Measurements from ENCODE around the gene RIMBP2. TPM values are rescaled to one million over a fixed set of nuclear protein-coding genes. Genes with fewer than 3 reads are reported as not detected.

The RIMBP2 gene
- total RNA-seq, 1 donor from 2014 or later = 47.7 TPM

DNA sequence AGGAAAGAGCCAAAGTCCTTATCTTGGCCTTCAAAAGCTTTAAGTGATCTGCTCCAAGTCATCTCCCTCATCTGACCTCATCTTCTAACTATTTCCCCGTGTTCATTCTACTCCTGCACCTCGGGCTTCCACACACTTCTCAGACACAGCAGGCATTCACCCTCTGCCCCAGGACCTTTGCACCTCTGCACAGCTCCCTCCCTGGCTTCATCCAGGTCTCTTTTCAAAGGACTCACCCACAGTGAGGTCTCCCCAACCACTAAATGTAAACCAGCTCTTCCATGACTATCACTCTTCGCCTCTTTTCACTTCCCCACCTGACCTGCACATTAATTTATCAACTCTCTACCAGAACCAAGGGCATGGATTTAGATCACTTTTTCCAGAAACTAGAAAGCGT lies 216.6 kb downstream of the RIMBP2 start:
- FAIRE-seq = no peak

DNA sequence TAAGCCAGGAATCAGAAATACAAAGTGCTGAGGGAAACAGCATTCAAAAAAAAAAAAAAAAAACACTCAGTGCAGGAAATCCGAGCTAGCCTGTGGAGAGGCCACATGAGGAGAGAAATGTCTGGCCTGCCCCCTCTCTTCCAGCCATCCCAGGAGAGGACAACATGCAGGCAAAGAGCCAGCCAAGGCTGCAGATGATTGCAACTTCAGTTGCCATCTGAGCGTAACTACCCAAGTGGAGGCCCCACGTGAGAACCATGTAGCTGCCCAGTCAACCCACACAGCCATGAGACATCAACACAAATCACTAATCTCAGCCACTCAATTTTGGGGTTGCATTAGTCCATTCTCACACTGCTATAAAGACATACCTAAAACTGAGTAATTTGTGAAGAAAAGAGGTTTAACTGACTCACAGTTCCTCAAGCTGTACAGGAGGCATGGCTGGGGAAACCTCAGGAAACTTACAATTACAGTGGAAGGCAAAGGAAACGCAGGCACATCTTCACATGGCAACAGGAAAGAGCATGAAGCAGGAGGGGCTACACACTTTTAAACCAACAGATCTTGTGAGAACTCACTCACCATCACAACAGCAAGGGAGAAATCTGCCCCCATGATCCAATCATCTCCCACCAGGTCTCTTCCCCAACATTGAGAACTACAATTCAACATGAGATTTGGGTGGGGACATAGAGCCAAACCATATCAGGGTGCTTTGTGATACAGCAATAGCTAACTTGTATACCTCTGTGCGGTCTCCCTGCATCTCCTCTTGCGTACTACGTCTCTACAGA lies 217.3 kb downstream of the RIMBP2 start:
- no peak for DNase-seq (ENCODE audit: low spot score in 2 of 2)
- FAIRE-seq = no peak

More for the DNA sequence above, 216.6 kb downstream of the RIMBP2 start:
- no peak for DNase-seq (ENCODE audit: low spot score in 2 of 2)

DNA sequence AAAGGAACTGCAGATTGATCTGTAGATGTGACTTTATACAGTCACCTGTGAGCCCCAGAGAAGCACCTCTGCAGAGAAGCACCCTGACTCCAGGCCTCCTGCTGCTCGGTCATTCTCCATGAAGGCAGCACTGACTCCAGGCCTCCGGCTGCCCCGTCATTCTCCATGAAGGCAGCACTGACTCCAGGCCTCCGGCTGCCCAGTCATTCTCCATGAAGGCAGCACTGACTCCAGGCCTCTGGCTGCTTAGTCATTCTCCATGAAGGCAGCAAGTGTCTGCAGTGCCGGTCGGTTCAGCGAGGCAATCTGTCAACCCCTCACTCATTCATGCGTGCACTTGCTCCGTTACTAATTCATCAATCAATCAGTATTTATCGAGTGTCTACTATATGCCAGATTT lies 218.1 kb downstream of the RIMBP2 start:
- DNase-seq (ENCODE audit: low spot score in 2 of 2) (no peak), FAIRE-seq (no peak)

- DNase-seq (ENCODE audit: low spot score in 2 of 2) (no peak), FAIRE-seq (no peak)
These were observed 218.8 kb downstream of the RIMBP2 start for GRCh38 chr12:130497321-130497720.

DNA sequence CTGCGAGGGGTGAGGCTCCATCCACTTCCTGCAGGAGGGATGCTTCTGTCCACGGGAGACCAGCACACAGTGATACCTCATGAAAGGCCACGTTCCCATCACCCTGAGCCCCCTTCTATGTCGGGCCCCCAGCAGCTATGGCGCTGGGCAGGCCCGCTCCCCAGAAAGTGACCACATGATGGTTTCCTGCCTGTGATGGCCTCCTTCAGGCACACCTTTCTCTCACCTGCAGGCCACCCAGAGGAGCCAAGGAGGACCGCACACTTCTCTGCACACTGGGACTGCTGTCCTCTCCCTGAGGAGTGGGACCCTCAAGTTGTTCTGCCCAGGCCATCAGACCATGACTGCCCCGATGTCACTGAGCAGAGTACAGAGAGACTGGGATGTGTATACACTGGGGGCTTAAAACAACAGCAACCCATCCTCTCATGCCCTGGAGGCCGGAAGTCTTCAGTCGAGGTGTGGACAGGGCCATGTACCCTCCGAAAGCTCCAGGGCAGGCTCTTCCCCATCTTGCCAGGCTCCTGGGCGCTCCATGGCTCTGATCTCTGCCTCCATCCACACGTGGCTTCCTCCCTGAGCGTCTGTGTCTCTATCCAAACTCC lies 219.5 kb downstream of the RIMBP2 start:
- FAIRE-seq = no peak
- no peak for DNase-seq (ENCODE audit: low spot score in 2 of 2)

DNA sequence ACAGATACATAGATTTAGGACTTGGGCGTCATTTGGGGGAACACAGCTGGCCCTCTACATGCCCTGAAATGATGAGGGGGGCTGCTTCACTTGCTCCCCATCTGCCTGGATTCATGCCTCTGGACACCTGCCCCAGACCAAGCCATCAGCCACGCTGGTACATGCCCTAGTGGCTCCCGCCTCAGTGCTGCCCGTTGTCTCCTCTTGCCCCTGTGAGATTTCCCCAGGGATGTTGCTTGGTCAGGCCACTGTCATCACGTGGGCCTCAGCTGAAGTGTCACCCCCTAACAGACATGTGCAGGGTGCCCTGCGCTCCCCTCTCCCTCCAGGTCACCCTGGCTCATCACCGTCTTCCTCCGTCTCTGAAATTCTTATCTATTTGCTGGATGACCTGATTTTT lies 220.9 kb downstream of the RIMBP2 start:
- DNase-seq (ENCODE audit: low spot score in 2 of 2) = no peak
- no peak for FAIRE-seq

DNA sequence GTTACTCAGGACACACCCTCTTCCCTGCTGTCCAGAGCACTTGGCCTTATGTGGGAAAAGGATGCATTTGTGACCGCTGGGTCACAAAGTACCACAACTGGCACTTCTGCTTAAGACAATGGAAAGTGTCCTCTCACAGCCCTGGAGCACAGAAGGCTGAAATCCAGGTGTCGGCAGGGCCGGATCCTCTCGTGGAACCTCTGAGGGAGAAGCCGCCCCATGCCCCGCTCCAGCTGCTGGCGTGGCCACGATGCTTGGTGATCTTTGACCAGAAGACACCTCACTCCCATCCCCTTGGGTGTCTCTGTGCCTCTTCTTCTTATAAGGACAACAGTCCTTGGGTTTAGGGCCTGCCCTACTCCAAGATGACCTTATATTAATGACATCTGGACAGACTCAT lies 221.4 kb downstream of the RIMBP2 start:
- DNase-seq (ENCODE audit: low spot score in 2 of 2) = no peak
- no peak for FAIRE-seq

DNA sequence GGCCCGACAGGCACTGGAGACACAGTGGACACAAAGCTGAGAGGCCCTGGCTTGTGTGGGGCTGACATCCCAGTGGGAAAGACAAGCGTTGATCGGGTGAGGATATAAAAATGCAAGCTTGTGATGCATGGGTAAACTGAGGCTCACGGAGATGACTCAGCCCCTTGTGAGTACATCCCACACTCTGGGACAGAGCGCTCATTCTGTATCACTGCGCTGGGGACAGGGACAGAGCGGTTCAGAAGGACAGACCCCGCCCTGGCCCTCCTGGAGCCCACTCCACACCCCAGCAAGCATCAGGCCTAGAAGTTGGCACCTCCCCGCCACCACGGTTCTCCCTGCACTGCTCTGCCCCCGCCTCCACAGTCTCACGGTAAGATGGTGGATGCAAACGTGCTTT lies 222.1 kb downstream of the RIMBP2 start:
- DNase-seq (ENCODE audit: low spot score in 2 of 2) (no peak), FAIRE-seq (no peak)

DNA sequence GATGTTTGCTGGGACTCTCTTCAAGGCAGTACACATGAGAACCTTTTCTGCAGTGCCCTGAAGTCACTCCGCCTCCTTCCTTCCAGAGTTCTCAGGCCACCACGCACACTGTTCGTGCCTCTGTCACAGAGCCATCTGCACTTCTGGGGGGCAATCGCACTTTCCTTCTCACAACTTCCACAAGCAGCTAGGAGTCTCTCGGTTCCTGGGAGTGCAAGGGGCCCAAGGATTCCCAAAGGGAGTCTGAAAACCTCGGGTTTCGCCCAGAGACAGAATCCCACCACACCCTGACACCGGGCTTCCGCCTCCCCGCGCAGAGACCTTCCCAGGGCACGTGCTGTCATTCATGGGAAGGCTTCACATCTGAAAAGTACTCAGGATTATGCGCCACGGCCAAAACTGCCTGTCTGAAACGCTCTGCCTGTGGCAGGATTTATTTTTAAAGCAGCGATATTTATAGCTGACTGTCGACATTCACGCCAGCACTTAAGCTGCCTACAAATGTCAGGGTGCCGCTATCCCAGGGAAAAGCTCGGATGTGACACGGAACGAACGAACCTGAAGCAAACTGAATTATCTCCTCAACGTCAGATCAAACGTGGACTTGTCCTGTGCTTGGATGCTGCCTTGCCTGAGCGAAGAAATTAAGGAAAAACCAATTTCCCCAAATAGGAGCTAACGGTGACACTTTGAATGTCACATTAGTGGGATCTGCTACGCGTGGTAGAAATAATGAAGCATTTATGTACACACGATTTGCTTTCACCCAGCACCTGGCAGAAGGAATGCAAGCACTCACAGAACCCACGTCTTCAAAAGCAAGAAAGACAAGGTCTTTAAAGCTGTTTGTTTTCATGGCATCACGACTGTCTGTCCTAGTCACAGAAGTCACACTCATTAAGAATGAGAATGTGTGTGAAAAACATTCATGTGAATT lies 224.4 kb downstream of the RIMBP2 start:
- FAIRE-seq (no peak), DNase-seq (ENCODE audit: low spot score in 2 of 2) (no peak)

DNA sequence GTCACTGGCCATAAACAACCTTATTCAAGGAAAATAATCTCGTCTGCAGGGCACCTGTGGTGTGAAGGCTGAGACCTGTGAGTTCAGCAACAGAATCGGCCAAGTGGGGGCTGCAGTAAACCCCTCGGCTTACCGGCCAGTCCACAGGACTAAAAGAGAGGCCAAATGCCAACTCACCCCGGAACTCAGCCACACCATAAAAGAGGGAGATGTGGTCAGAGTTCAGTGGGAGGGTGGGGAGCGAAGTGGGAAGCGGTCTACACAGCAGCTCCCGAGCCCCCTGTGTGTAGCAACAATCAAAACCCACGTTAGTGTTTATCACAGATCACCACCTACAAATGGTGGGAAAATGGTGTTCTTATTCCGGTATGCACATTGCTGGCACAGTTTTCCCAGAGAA lies 225.4 kb downstream of the RIMBP2 start:
- FAIRE-seq = no peak

DNA sequence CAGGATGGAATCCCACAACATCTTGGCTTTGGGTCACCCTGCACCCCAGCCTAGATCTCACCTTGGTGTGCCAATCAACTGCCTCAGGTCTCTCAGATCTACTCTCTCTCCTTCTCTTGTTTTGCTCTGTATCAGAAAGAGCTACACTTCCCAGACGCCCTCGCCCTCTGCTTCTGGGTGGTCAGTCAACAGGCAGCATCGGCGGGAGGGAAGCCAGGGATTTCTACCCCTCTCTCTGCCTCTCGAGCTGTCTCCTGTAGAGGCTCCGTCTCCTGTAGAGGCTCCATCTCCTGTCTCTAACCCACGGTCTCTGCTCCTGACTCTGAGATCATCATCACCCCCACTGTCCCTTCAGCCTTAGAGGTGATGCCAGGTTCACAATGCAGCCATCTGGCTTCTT lies 226.8 kb downstream of the RIMBP2 start:
- no peak for DNase-seq (ENCODE audit: low spot score in 2 of 2)
- no peak for FAIRE-seq

More for the DNA sequence above, 225.4 kb downstream of the RIMBP2 start:
- no peak for DNase-seq (ENCODE audit: low spot score in 2 of 2)

DNA sequence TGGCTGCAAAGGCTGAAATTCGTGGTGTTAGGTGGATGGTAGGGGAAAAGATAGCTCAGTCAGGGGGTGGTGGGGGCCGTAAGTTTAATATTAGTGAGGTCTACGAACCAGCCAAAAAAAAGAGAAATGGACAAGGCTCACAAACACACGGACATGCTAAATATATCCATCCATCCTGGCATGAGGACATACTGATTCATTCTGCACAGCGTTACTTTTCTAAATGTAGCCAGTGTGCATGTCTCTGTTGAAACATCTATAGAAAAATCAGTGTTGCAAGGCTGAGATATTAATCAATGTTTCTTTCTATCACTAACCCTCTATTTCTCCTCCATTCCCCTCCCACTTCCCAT lies 227.8 kb downstream of the RIMBP2 start:
- FAIRE-seq = no peak
- DNase-seq (ENCODE audit: low spot score in 2 of 2) = no peak

DNA sequence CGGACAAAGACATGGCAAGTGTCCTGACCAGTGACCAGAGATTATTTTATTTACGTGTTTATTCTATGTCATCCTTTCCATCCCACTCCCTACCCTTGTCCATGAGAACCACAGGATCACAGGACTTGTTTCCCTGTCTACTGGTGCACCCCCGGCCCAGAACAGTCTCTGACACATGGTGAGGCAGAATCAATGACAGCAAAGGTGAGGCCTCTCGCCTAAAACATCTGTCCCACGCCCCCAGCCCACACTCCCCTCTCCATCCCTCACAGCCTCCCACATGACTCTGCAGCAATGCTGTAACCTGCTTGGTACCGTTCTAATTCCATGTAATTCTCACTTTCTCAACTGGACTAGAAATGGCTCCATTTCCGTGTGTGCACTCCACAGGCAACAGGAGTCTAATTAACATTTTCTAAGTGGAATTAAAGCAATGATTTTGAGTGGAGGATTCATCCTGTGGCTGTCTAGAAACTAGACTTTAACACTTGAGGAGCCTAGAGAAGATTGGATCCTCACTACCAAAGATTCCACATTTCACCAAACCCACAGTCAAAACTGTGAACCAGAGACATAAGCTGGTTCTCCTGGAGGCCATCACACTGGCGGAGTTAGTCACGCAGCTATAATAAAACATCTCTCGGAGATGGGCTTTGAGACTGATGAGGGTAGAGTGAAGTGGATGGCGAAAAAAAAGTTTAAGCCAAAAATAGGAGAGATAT lies 228.3 kb downstream of the RIMBP2 start:
- DNase-seq (ENCODE audit: low spot score in 2 of 2) = no peak
- FAIRE-seq = no peak

GRCh38 chr12:130486891-130487416 lies 229.1 kb downstream of the RIMBP2 start:
- DNase-seq (ENCODE audit: low spot score in 2 of 2) (no peak), FAIRE-seq (no peak)

- no peak for DNase-seq (ENCODE audit: low spot score in 2 of 2)
- no peak for FAIRE-seq
These were observed 230.0 kb downstream of the RIMBP2 start for GRCh38 chr12:130486146-130486435.

DNA sequence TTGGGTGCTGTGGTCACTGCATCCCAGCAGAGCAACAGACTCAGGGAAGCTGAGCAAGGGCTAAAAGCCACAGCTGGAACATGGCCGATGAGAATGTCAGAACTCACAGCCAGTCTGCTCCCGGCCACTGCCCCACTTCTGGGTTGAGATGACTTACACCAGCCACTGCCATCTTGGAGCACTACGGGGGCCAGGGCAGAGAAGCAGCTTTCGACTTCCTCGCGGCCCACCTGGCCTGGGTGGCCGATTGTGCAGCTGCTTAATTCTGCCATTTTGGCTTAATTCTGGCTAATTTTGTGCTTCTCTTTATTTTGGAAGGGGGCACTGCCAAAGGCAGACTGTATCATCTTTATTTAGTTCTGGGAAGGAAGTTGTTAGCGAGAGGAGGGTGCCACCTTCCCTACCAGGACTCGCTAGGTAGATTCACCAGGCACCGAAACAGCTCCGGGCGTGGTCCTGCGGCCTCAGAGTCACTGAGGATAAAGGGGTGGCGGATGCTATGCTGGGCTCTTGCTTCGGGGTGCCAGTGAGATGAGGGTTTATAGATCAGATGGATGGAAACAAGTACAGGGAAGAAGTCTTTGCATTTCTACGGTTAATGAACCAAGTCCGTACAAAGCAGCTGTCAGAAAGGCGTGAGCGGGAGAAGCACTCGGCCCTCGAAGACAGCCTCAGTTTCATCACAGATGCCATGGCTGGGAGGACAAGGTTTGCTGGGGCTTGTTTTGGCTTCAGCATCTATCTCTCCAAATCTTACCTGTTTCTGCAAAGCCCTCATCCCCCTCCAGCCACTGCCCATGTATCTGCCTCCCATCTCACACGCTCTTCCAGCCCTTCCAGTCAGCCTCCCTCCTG lies 230.6 kb downstream of the RIMBP2 start:
- DNase-seq (ENCODE audit: low spot score in 2 of 2) = no peak
- no peak for FAIRE-seq

GRCh38 chr12:130484221-130484620 lies 231.9 kb downstream of the RIMBP2 start:
- FAIRE-seq (no peak), DNase-seq (ENCODE audit: low spot score in 2 of 2) (no peak)

DNA sequence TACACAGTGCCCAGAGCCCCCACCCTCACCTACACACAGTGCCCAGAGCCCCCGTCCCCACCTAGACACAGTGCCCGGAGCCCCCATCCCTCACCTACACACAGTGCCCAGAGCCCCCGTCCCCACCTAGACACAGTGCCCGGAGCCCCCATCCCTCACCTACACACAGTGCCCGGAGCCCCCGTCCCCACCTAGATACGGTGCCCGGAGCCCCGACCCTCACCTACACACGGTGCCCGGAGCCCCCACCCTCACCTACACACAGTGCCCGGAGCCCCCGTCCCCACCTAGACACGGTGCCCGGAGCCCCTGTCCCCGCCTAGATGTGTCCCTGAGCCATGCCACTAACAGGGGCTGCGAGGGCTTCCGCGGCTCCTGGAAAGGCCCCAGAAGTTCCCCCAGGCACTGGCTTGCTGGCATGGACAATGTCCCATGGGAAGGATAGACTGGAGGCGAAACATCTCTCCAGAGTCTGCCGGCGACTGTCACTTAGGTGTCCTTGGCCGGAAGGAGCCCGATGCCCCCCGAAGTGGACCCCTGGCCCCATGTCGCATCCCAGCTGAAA lies 232.4 kb downstream of the RIMBP2 start:
- FAIRE-seq (no peak), DNase-seq (ENCODE audit: low spot score in 2 of 2) (no peak)

GRCh38 chr12:130482448-130482847 lies 233.7 kb downstream of the RIMBP2 start:
- FAIRE-seq = no peak

More at GRCh38 chr12:130482448-130482847, 233.7 kb downstream of the RIMBP2 start:
- no peak for DNase-seq (ENCODE audit: low spot score in 2 of 2)

Data from frontal cortex (tissue), 4 donors.